HG03066 (cell line): ENCODE results near the gene ASIC2.

ENCODE experiments used
- ATAC-seq: cut with Tn5 transposase; IDR thresholded peaks from one replicate; pipeline ENCODE4 v1.9.1; 2021; ENCODE audit warnings: low read depth; ENCODE audit not compliant: unreplicated experiment

ASIC2 gene

DNA sequence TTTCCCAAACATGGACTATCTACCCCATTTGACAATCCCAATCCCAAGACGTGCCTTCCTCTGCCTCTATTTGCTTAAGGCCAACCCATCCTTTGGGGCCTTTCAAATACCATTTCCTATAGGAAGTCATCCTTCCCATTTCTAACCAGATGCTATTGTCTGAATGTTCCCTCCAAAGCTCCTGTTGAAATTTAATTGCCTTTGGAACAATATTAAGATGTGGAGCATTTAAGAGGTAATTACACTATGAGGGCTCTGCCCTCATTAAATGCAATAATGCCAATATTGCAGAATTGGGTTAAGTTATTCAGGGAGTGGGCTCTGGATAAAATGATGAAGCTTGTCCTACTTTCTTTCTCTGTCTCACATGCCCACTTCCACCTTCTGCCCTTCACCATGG is 125.4 kb downstream of the ASIC2 start:
- ATAC-seq: no peak

DNA sequence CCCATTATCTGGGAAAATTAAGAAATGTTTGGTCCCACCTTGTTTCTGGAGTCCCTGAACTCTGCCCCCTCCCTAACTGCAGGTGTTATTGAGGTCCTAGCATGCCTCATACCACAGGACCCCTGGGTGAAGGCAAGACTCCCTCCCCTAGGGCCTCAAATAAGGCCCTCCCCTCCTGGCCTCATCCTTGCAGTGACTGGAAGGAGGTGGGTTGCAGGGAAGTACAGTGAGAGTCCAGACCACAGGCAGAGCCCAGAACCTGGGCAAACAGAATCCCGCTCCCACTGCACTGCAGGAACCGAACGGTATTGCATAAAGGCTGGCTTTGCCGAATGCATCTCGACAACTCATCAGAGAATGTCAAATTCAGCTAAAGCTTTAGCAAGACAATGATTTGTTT is 126.6 kb downstream of the ASIC2 start:
- no peak for ATAC-seq

DNA sequence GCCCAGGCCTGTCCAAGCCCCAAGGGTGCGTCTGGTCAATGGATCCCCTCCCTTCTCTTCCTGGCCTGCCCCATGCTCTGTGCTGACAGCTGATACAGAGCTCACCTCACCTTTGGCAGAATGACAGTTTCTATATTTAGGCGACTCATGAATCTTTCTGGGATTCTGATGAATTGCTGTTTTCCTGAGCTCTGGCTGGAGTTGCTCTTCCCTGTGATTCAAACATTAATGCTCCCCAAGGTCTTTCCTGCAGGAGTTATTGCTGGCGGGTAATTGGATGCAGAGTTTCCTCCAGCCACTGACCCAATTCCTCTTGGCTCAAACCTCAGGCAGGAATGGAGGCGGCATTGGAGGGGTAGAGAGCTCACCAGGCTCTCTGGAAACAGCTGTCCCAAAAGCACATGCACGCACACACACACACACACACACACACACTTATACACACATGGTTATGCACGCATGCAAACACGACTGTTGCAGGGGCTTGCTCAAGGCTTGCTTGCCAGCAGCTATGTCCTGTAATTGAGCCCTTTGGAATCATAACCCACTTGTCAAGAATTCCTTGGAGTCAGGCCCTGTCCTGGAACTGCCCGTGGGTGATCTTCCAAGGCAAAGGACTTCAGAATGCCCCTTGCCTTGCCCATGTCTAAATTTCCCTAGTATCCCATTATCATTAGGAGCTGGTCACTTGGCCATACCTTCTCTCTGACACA is 128.8 kb downstream of the ASIC2 start:
- ATAC-seq: no peak

DNA sequence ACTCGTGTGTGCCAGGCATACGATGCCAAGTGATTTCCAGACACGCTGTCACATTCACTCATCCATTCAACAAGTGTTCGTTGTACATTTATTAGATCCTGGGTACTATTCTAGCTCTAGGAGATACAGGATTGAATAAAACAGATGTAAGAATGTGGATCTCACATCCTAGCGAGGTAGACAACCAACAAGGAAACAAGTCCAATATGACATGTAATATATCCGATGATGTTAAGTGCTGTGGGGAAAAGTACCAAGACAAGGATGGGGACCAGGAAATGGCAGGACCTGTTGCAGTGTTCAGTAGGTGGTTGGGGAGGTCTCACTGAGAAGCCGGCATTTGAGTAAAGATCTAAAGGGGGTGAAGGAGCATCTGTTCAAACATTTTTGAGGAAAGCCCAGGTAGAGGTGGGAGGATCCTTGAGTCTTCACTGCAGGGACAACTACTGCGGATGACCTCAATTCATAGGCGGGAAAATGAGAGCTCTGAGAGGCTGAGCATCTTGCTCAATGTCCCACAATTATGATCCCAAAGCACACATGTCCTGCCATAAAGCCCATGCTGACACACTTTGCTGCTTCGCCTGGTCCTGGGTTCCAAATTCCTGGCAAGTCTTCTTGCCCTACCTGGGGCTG is 129.4 kb downstream of the ASIC2 start:
- no peak for ATAC-seq

DNA sequence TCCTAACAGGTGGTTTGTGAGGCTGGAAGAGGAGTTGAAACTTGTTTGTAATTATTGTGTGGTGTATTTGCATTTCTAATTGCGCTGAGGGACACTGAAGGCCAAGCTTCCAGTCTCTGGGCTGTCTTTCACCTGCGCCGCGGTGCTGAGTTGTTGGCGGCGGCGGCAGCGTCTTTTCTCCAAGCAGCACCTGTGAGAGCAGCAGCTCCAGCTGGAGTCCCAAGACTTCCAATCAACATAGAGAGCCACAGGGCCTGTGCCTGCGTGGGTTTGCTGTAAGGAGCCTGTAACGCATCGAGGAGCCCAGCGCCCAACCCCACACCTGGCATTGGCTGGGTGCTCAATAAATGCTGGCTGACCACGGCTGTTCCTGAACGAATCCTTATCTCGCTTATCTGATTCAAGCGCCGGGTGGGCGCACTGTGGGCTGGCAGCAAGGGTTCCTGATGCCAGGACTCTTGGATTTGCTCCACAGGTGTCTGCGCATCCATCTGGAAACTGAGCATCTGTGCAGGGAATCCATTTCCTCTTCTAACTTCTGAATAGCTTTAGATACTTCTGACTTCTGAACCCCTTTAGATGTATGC is 138.1 kb downstream of the ASIC2 start:
- ATAC-seq: no peak

DNA sequence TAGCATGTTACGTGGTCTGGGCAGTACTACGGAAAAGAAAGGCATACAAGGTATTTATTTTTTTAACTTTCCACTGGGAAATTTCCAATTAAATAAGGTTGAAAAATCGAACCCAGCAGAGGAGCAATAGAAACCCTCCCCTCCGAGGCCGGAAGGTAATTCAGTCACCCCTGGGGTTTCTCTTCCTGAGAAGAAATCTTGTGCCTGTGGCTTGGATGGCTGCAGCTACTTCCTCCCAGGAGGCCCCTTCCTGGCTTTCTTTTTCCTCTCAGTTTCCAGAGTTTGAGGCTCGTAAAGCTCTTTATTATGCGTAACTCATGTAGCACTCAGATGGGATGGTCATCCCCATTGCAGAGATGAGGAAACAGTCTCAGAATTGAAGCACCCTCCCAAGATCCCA is 140.3 kb downstream of the ASIC2 start:
- no peak for ATAC-seq

DNA sequence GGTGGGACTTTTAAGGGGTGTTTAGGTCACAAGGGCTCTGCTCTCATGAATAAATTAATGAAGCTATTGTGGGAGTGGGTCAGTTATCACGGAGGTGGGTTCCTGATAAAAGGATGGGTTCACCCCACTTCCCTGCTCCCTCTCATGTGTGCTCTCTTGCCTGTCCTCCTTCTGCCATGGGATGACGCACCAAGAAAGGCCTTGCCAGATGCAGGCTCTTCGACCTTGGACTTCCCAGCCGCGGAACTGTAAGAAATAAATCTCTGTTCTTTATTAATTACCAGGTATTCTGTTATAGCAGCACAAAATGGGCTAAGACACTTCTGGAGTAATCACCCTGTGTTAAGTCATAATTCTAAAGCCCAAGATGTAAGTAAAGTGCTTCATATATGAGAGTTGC is 141.5 kb downstream of the ASIC2 start:
- ATAC-seq: no peak

DNA sequence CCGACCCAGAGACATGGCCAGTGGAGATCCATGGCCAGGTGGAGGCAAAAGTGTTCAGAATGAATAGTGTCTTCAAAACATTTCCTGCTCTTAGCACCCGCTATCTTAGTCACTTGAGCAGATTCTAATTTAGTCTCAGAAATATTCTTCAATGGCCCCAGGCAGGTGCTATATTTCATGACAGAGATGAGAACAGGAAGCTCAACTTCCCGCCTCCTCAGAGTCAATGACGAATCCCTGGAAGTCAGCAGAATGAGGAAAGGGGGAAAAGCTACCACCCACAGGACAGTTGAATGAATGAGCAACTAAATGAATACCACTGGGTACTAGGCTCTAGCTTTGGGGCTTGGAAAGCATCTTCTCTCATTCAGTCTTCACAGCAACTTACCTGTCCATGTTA is 147.2 kb downstream of the ASIC2 start:
- no peak for ATAC-seq

DNA sequence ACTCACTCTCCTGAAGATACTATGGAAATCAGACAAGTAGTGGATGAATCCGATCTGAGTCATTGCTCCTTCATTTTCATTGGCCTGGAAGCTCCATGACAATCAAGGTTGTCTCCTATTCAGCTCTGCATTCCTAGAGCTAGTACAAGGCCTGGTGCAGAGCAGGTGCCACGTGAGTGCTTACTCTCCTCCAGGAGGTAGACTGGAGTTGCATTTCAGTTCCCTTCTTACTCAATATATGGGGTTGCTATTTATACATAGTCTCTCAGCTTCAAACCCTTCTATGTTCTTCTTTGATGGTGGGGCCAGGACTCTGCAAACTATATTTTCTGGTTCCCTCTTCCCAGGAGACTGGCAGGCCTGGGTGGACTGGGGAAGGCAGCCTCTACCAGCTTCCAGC is 148.3 kb downstream of the ASIC2 start:
- ATAC-seq: no peak

DNA sequence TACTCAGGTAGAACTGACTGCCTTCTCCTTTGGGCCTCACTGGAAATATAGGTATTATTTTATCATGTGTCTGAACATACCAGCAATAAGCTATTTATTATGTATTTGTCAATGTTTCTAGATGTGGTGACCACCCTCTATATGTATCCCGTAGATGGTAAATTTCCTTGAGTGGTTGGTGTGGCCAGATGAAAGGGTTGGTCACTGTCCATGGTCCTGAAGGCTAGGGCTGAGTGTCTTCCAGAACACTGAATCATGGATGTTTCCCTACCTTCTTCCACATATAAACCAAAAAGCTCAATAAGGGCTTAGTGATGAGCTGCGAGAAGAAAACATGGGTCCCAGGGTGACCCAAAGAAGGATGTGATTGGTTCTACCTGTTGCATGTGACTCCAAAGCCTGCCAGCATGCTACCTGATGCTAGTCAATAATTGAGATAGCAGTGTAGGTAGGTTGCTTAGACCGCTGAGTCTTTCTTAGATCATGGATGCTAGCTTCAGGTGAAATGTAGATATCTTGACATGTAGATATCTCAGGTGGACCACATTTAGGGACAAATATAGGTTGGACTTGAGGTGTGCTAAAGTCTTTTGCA is 150.3 kb downstream of the ASIC2 start:
- ATAC-seq: no peak

DNA sequence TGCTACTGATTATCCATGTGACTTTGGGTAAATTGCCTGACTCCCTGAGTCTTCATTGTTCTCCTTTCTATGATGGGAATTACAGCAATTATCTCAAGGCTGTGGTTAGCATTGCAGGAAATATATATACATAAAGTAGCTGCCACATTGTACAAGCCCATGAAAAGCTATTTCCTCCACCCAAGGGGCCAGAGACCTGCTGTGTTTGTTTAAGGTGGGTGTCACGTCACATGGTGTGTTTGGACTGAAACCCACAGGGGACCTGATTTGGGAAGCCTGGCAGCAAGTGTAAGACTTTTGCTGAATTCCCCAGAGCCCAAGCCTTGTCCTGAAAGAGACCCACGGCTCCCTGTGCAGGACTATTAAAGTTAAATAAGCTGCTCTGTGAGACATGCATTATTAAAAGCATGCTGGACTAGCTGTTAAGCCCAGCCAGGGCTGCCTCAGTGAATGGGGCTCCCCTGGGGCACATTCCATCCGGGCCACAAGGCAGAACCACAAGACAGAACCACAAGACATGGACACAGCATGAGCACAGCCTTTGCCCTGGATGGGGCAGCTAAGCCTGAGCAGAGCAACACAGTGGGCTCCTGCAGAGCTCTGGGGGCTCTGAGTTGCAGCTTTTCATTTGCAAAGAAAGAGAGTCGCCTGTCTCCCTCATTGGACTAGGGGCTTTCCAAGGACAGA is 152.5 kb downstream of the ASIC2 start:
- no peak for ATAC-seq

DNA sequence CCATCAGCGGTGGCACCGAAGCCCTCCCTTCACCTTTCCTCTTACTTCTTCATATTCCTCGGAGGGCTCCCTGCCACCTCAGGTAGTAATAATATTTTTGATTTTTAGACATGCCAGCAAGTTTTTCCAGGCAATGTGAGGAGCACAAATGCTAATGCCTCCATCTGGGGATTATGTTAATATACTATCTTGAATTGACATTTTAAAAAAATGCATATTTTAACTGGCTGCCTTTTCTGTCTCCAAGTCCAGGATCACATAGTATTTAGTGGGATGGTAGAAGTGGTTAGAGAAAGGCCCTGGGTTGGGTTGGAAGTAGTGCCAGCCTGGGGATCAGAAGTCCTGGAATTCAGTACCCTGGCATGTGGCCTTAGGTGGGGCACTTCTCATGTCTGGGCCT is 154.5 kb downstream of the ASIC2 start:
- no peak for ATAC-seq

DNA sequence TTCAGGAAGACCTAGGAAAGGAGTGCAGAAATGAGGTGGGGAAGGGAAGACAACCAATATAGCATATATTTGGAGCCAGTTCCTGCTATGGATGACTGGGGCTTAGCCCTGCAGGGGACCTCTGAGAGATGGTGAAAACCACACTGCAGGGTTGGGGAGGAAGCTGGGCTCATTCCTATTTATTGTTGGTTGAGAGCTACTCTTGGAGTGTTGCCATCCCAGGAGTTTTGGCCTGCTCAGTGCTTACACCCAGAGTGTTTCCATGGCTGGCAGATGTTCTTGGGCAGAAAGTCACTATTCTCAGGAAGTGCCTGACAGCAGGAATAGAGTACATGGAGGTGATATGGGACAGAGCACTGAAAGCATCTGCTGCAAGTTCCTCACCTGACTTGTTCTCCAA is 155.7 kb downstream of the ASIC2 start:
- ATAC-seq: no peak

DNA sequence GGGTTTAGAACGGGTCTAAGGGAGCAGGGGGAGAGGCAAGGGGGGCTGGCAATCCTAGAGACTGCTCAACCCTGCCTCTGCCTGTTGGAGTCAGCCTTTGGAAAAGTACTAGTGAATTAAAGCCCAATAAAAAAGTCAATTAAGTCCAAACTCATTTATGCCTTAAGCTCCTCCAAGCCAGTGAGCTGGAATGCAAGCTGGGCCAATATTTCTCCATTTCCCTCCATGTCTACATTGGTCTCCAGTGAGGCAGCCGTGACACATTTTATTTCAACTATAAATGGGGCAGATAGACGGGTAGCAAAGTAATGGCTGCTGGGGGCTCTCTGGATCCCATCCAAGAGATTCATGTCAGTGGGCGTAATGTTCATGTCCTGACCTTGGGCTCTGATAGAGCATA is 157.4 kb downstream of the ASIC2 start:
- ATAC-seq: no peak

DNA sequence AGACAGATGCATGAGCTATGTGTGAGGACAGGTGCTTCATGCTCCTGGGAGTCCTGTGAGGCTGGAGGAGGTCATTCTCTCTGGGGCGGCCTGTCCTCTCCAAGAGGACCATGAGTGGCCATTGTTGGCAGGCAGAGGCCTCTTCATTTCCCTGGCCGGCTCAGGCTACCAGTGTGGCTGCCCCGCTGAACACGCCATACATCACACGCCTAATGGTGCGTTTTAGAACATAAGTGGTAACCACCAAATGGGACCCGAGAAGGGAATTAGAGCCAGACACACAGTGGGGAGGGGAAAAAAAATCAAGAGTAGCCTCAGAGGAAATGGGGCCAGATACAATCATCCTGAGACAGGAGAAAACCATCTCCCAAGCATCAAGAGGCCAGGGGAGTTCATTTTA is 161.5 kb downstream of the ASIC2 start:
- ATAC-seq: no peak

DNA sequence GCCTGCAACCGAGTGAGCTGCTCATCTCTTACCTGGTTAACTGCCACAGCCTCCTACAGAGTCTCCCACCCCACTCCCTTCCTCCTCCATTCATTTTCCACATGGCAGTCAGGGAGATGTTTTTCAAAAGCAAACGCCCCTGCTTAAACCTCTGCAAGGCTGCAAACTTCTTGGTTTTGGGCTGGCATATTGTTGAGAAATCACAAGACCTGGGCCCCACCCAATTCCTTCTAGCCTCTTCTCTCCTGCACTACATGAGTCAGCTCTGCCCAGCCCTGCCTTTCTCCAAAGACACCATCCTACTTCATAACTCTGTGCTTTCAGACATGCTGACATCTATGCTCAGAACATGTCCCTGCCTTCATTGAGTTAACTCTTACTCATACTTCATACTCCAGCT is 165.4 kb downstream of the ASIC2 start:
- no peak for ATAC-seq

DNA sequence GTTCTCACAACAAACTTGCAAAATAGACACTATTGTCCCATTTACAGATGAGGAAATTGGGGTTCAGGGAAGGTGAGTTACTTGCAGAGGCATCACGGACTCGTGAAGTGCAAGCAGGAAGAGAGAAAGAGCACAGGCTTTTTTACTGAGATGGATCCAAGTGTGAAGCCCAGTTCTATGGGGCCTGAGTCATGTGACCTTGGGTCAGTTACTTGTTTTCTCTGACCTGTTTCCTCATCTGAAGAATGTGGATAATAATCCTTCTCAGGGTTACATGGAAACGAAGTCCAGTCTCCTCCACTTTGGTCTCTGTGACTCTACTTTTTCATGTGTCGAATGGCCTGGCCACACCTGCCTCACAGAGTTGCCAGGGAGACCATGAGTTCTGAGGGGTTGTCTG is 167.0 kb downstream of the ASIC2 start:
- ATAC-seq: no peak

DNA sequence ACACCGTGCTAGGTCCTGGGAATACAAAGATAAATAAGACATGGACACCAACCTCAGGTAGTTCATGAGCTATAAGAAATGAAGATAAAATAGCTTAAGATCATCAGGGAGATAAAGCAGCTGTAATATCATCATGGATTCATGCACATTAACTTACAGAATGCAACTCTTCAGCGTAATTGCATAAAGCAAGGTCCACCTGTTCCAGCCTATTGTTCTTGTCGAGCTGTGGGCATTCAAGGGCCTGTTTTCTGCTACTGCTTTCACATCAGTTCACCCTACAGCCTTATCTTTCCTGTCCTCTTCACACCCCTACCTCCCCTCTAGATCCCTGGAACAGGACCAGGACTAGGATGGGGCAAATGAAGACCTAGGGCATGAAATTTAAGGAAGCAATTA is 167.5 kb downstream of the ASIC2 start:
- ATAC-seq: no peak

DNA sequence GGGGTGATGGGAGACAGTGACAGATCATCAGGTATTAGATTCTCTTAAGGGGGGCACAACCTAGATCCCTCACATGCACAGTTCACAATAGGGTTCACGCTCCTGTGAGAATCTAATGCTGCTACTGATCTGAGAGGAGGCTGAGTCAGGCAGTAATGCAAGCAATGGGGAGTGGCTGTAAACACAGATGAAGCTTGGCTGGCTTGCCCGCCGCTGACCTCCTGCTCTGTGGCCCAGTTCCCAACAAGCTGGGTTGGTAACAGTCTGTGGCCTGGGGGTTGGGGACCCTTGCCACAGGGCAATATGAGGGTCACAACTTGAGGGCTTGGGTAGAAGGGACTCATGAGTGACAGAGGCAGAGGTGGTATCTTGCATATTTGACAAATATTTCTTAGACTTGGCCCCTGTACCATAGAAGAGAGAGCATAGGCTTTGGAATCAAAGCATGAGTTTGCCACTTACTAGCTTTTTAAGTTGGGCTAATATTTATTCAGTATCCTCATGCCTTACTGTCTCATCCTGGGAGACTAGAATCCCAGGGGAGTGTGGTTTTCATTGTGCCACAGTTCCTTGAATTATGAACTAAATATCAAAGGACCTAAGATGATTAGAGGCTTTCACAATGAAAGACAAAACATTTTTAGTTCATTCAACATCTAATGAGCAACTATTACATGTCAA is 168.1 kb downstream of the ASIC2 start:
- ATAC-seq: no peak

DNA sequence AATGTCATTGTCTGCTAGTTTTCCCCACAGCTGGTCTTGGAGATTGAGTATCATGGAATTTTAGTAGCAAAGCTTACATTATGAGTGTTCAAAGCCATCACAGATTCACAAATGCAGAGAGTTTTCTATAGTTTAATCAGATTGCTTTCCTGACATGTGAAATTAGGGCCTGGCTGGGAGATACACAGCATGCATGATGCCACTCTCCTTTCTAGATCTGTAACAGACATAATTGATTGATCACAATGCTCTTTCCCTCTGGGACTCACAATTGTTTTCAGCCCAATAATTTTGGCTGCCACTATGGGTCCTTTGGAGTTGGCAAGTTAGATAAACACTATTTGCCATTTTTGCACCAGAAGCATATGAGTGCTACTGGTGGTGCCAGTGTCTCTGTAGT is 168.9 kb downstream of the ASIC2 start:
- no peak for ATAC-seq

DNA sequence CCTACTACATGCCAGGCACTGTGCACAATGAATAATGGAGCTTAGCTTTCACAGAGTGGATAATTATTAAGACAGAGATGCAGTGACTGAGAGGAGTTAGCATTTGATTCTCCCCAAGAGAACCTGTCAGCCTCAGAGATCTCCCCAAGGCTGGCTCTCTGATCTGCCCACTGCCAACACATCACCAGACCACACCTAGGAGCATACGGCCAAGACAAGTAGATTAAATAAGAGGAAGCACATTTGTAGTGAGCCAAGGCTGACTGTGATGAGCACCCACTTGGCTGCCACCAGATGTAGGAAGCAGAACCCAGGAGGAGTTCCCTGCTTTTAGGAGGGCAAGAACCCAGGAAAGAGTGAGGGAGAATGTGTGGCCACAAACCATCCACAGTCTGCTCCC is 171.3 kb downstream of the ASIC2 start:
- ATAC-seq: no peak
